Caki2 (cell line): Measurements from ENCODE around the gene KCNN3. TPM values are rescaled to one million over a fixed set of nuclear protein-coding genes. Genes with fewer than 3 reads are reported as not detected.

Experiments
- total RNA-seq: library from RNA; depleted of rRNA; stranded (reverse); fragments of >200 nt; shearing (Covaris generic); gene quantifications from 2 replicates; pipeline ENCODE4 v1.2.3, GENCODE V29; 2014; ENCODE audit warnings: low replicate concordance; rRNA removed

Gene KCNN3
- total RNA-seq, 1 experiment from 2014 or later = not detected

Other genes starting within 250 kb of the KCNN3 start
- 49.9 and 66.3 TPM in 2 replicates for gene PMVK, start 66.4 kb upstream of the KCNN3 start, total RNA-seq
- 19.2 and 33.0 TPM in 2 replicates for gene PBXIP1, start 85.8 kb upstream of the KCNN3 start, total RNA-seq
- gene PYGO2, start 91.5 kb upstream of the KCNN3 start, total RNA-seq = 18.4 and 22.2 TPM in 2 replicates
- gene SHC1, start 100.5 kb upstream of the KCNN3 start, total RNA-seq = 95.0 and 109 TPM in 2 replicates
- 166 and 305 TPM in 2 replicates for gene CKS1B, start 104.4 kb upstream of the KCNN3 start, total RNA-seq
- 33.4 and 41.9 TPM in 2 replicates for gene FLAD1, start 113.1 kb upstream of the KCNN3 start, total RNA-seq
- gene LENEP, start 123.3 kb upstream of the KCNN3 start, total RNA-seq = not detected in 2 replicates
- 12.2 and 22.8 TPM in 2 replicates for gene ZBTB7B, start 132.5 kb upstream of the KCNN3 start, total RNA-seq
- gene DCST2, start 163.5 kb upstream of the KCNN3 start, total RNA-seq = not detected in 2 replicates
- not detected in 2 replicates for gene DCST1, start 163.5 kb upstream of the KCNN3 start, total RNA-seq
- gene ADAM15, start 181.0 kb upstream of the KCNN3 start, total RNA-seq = 102 and 125 TPM in 2 replicates
- 22.3 and 38.5 TPM in 2 replicates for gene EFNA4, start 193.5 kb upstream of the KCNN3 start, total RNA-seq
- 9.1 and 10.0 TPM in 2 replicates for gene EFNA3, start 208.6 kb upstream of the KCNN3 start, total RNA-seq